HepG2 (cell line): ENCODE results near the gene TFEB. TPM values are rescaled to one million over a fixed set of nuclear protein-coding genes. Genes with fewer than 3 reads are reported as not detected.

Source experiments
- AHR ChIP-seq: IDR thresholded peaks from 2 replicates; pipeline ENCODE4 v1.6.1; 2018; ENCODE audit warnings: missing genetic modification reagents, missing compliant biosample characterization
- ARHGAP35 ChIP-seq: sonication (generic); formaldehyde crosslinking; IDR thresholded peaks from 2 replicates; pipeline ENCODE4 v1.9.0; 2022; ENCODE audit warnings: mild to moderate bottlenecking, inconsistent platforms, moderate library complexity, missing genetic modification reagents, borderline replicate concordance
- HDAC1 ChIP-seq: sonication (generic); formaldehyde crosslinking; IDR thresholded peaks from 2 replicates; pipeline ENCODE4 v1.5.1; 2020; ENCODE audit warnings: mild to moderate bottlenecking, missing genetic modification reagents
- NPAS2 ChIP-seq: sonication (generic); formaldehyde crosslinking; IDR thresholded peaks from 2 replicates; pipeline ENCODE4 v1.8.0; 2022; ENCODE audit warnings: mild to moderate bottlenecking, missing genetic modification reagents, borderline replicate concordance
- PLSCR1 ChIP-seq: sonication (generic); formaldehyde crosslinking; IDR thresholded peaks from 2 replicates; pipeline ENCODE4 v1.5.0; 2020; ENCODE audit warnings: missing genetic modification reagents, mild to moderate bottlenecking, borderline replicate concordance
- PTBP1 ChIP-seq: fragments of 200-400 bp; formaldehyde crosslinking; IDR thresholded peaks from 2 replicates; pipeline ENCODE4 v1.6.1; 2018; ENCODE audit warnings: low read length, low read depth; ENCODE audit not compliant: poor library complexity, severe bottlenecking
- SP5 ChIP-seq: IDR thresholded peaks from 2 replicates; pipeline ENCODE4 v1.6.1; 2016; ENCODE audit warnings: low read depth, borderline replicate concordance
- SSRP1 ChIP-seq: IDR thresholded peaks from 2 replicates; pipeline ENCODE4 v1.6.1; 2016; ENCODE audit warnings: control low read depth
- TBX3 ChIP-seq: fragments of 450-650 bp; IDR thresholded peaks from 2 replicates; pipeline ENCODE4 v1.6.1; 2017; ENCODE audit warnings: antibody characterized with exemption, mild to moderate bottlenecking, inconsistent platforms, borderline replicate concordance
- ZBTB2 ChIP-seq: sonication (generic); formaldehyde crosslinking; IDR thresholded peaks from 2 replicates; pipeline ENCODE4 v1.8.0; 2022; ENCODE audit warnings: low read depth, missing genetic modification reagents
- ZBTB3 ChIP-seq: sonication (generic); formaldehyde crosslinking; IDR thresholded peaks from 2 replicates; pipeline ENCODE4 v1.4.0; 2020; ENCODE audit warnings: low read depth, mild to moderate bottlenecking, moderate library complexity, missing genetic modification reagents, borderline replicate concordance
- ZC3H13 ChIP-seq: sonication (generic); formaldehyde crosslinking; IDR thresholded peaks from 2 replicates; pipeline ENCODE4 v1.8.1; 2023; ENCODE audit warnings: mild to moderate bottlenecking, missing genetic modification reagents, moderate library complexity
- ZFX ChIP-seq: sonication (generic); formaldehyde crosslinking; IDR thresholded peaks from 2 replicates; pipeline ENCODE4 v1.4.0; 2020; ENCODE audit warnings: mild to moderate bottlenecking, low read depth, missing genetic modification reagents, moderate library complexity
- ZNF350 ChIP-seq: sonication (generic); formaldehyde crosslinking; IDR thresholded peaks from 2 replicates; pipeline ENCODE4 v1.4.0; 2020; ENCODE audit warnings: mild to moderate bottlenecking, low read depth, missing genetic modification reagents, borderline replicate concordance
- ZNF382 ChIP-seq: sonication (generic); formaldehyde crosslinking; IDR thresholded peaks from 2 replicates; pipeline ENCODE4 v1.5.0; 2020; ENCODE audit warnings: missing genetic modification reagents, mild to moderate bottlenecking, borderline replicate concordance
- ZNF407 ChIP-seq: sonication (generic); formaldehyde crosslinking; IDR thresholded peaks from one replicate; pipeline ENCODE4 v1.5.1; 2020; ENCODE audit warnings: mild to moderate bottlenecking, missing genetic modification reagents; ENCODE audit errors: not compliant biosample characterization
- ZNF451 ChIP-seq: sonication (generic); formaldehyde crosslinking; IDR thresholded peaks from 2 replicates; pipeline ENCODE4 v1.5.0; 2020; ENCODE audit warnings: mild to moderate bottlenecking, missing genetic modification reagents
- ZNF672 ChIP-seq: sonication (generic); formaldehyde crosslinking; IDR thresholded peaks from 2 replicates; pipeline ENCODE4 v1.8.1; 2022; ENCODE audit warnings: missing genetic modification reagents
- polyA plus RNA-seq, 8 experiments: library from polyadenylated mRNA; depleted of rRNA in 3 of 8; stranded (reverse) in 7 of 8; unstranded in 1 of 8; fragments of >200 nt; fragmentation: Illumina TruSeq in 4 of 8; extraction: Trizol in 4 of 8; gene quantifications; 2 replicates each; pipeline versions ENCODE4 v1.2.1 to v1.2.3, GENCODE V29; 2011 to 2016; ENCODE audit warnings: low read depth in 4 of 8, missing spikeins in 1 of 8, mixed read lengths in 1 of 8; ENCODE audit not compliant: insufficient read depth in 1 of 8
- total RNA-seq, 5 experiments: library from RNA; depleted of rRNA; stranded (reverse); fragments of >200 nt; fragmentation: Illumina TruSeq; extraction: Trizol; gene quantifications; 2 replicates each; pipeline ENCODE4 v1.2.3, GENCODE V29; 2016; ENCODE audit warnings: low read depth in 1 of 5

TFEB gene
- total and polyA plus RNA-seq, 2 of the 13 experiments (the other 11 are each of a cell fraction or from before 2014, with no cell fraction given): 13.3 to 18.7 TPM

- TF ChIP-seq ZNF350 (CRISPR knock-in tag): peak; percentile 86
- peak; percentile 35 for TF ChIP-seq ZNF407 (CRISPR knock-in tag)
- no peak; the same call in none of the 2 replicates for TF ChIP-seq AHR
- TF ChIP-seq ZNF451 (CRISPR knock-in tag): no peak
- peak; percentile 99 for TF ChIP-seq SSRP1 (CRISPR knock-in tag)
- TF ChIP-seq TBX3: 0 out of 2 replicates have a peak, but pooled peaks have one; percentile 33
- no peak for TF ChIP-seq ZBTB3 (CRISPR knock-in tag)
- TF ChIP-seq ZC3H13: peak; percentile 55
- TF ChIP-seq NPAS2 (CRISPR knock-in tag): 0 out of 2 replicates have a peak, but pooled peaks have one; percentile 30
- TF ChIP-seq ARHGAP35 (CRISPR knock-in tag): no peak
- TF ChIP-seq SP5 (CRISPR knock-in tag): peak; percentile 79; the same call in 1 of the 2 replicates
- peak; percentile 96 for TF ChIP-seq HDAC1 (CRISPR knock-in tag)
- 0 out of 2 replicates have a peak, but pooled peaks have one; percentile 71 for TF ChIP-seq ZNF672 (CRISPR knock-in tag)
- TF ChIP-seq ZFX (CRISPR knock-in tag): peak; percentile 68
- no peak for TF ChIP-seq ZNF382 (CRISPR knock-in tag)
- no peak for TF ChIP-seq PTBP1
- TF ChIP-seq ZBTB2 (CRISPR knock-in tag): no peak; the same call in 1 of the 2 replicates
- no peak for TF ChIP-seq PLSCR1
These were observed 12.1 kb upstream of the TFEB start, which contains the start of gene PGC (continued) for GRCh38 chr6:41747256-41748101.
